Pulmonary artery endothelial cell (primary cell): ENCODE measurements around the gene BRF1. TPM values are rescaled to one million over a fixed set of nuclear protein-coding genes. Genes with fewer than 3 reads are reported as not detected.
"Not testable (repeated sequence)": the region's sequence is repeated elsewhere in the genome, so short reads cannot be mapped to it uniquely, and the experiment has no call there.

Experiments
- DNase-seq: peaks from one replicate; pipeline ENCODE4 v3.0.0-alpha.2; 2011; ENCODE audit warnings: low read depth, low spot score
- total RNA-seq: library from RNA; depleted of rRNA; stranded (reverse); fragments of >200 nt; gene quantifications from 2 replicates; pipeline ENCODE4 v1.2.3, GENCODE V29; 2014

The BRF1 gene
- total RNA-seq, 1 donor from 2014 or later: 33.1 TPM

DNA sequence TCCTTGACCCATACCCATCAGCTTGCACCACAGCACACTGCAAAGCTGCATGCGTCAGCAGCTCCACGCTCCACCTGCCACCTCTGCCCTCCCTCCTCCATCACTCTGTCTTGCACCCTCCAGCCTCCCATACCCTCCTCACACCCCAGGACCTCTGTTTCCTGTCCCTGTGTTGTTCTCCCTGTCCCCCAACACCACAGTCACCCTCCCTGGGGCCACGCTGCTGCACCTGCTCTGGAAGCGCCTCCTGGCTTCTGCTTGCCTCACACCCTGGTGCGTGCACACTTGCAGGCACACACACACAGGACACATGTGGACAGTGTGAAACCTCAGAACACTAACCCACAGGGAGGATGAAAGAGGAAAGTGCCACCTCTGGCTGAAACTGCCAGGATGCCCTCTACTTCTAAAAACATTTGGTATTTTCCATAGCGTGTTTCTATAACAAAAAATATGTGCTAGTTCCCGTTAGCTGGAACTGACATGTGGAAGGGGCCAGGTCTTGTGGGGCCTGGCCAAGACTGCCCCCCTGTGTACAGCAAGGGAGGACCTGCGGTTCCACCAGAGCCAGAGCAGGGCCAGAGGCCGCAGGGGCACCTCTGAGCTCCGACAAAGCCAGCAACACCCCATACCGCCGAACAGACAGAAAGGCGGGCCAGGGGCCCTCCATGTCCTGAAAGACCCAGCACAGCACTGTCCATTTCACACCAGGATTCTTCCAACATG is 10.0 kb downstream of the BRF1 start:
- no peak for DNase-seq

- not testable (repeated sequence) for DNase-seq
Observed at GRCh38 chr14:105288936-105289335, 11.9 kb downstream of the BRF1 start.

- DNase-seq: no peak
Observed at GRCh38 chr14:105287249-105288102, 13.3 kb downstream of the BRF1 start.

DNA sequence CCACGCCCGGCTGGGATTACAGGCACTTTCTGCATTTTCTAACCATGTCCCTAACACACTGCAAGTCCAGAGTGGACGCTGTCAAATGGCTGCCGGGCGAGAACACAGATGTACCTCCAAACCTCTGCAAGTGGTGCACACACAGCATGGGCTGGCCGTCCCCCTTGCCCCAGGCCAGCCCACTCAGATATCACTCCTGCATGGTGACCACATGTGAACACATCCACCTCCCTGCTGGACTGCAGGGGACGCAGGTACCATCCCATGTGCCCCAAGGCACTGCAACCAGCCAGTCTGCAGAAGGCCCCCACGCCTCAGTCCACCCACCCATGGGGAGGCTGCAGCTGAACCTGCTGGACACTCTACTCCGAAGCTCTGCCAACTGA is 14.0 kb downstream of the BRF1 start:
- no peak for DNase-seq

GRCh38 chr14:105285174-105285573 is 15.6 kb downstream of the BRF1 start:
- DNase-seq: no peak

DNA sequence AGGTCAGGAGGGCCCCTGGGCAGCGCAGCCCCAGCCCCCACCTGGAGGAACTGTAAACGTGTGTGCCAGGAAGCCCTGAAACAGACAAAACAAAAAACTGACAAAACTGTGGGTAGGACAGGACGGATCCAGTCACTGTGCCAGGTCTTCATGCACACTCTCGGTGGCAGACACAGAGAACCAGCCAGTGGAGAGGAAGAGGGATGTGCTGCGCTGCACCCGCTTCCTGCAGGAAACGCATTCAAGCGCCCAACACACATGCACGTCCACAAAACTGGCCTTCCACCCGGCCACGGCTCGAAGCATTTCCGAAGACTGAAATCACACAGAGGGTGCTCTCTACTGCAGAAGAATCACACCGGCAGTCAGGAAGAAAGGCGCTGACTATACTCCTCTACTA is 16.9 kb downstream of the BRF1 start:
- DNase-seq: no peak

DNA sequence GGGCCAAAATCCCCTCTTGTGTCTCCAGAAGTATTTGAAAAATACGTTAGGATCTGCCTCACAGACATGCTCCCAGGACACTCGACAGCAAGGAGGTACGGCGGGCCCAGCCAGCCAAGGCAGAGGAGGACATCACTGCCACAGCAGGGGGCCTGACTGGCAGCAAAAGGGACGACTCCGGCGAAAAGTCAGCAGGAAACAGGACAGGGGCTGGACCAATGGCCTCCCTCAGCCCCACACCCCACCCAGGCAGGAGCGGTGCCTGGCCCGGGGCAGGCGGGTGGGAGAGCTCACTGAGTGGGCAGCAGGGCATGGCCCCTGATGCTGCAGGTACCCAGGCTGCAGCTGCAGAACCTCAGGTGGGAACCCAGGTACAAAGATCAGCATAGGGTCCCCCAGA is 17.8 kb downstream of the BRF1 start:
- DNase-seq: no peak

- no peak for DNase-seq
Observed at GRCh38 chr14:105282098-105282725, 18.6 kb downstream of the BRF1 start.

- peak; percentile 36 for DNase-seq
Observed at GRCh38 chr14:105281371-105282097, 19.3 kb downstream of the BRF1 start.

DNA sequence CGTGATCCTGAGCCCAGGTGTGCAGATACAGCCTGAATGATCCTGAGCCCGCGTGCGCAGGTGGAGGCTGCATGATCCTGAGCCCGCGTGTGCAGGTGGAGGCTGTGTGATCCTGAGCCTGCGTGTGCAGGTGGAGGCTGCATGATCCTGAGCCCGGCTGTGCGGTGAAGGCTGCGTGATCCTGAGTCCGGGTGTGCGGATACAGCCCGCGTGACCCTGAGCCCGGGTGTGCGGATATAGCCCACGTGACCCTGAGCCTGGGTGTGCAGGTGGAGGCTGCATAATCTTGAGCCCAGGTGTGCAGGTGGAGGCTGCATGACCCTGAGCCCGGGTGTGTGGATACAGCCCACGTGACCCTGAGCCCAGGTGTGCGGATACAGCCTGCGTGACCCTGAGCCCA is 20.3 kb downstream of the BRF1 start:
- no peak for DNase-seq

GRCh38 chr14:105279642-105280361 is 21.0 kb downstream of the BRF1 start:
- no peak for DNase-seq

DNA sequence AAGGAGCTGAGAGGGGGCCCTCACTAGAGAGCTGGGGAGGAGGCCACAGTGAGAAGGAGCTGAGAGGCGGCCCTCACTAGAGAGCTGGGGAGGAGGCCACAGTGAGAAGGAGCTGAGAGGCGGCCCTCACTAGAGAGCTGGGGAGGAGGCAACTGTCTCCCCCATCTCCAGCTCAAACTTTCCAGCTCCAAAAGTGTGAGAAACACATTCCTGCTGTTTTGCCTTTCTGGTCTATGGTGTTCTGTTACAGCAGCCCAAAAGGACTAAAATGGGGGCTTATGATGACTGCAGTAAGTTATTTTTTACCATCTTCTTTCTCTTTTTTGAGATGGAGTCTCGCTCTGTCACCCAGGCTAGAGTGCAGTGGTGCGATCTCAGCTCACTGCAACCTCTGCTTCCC is 23.4 kb downstream of the BRF1 start:
- not testable (repeated sequence) for DNase-seq

DNA sequence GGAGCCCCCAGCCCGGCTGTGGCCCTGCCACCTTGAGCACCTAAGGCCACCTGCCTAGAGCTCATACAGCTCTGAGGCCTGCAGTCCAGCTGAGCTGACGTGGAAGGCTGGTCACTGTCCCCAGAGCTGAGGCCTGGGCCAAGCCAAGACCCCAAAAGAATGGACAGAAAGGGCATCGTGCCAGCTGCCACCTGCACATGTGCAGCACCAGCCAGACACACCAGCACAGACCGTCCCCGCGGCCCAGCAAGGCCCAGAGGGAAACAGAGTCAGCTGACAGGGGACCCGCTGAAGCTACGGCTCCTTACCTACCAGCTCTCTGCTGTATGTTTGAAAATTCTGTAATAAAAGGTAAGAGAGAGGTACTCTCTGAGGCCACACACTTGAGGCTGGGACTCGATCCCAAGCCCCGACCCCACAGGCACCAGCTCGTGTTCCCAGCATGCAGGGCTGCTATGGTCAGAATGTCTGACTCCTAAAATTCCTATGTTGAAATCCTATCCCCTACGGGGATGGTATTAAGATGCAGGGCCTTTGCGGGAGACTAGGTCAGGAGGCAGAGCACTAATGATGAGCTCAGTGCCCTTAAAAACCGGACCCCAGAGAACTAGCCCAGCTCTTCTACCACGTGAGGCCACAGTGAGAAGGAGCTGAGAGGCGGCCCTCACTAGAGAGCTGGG is 25.4 kb downstream of the BRF1 start:
- no peak for DNase-seq

DNA sequence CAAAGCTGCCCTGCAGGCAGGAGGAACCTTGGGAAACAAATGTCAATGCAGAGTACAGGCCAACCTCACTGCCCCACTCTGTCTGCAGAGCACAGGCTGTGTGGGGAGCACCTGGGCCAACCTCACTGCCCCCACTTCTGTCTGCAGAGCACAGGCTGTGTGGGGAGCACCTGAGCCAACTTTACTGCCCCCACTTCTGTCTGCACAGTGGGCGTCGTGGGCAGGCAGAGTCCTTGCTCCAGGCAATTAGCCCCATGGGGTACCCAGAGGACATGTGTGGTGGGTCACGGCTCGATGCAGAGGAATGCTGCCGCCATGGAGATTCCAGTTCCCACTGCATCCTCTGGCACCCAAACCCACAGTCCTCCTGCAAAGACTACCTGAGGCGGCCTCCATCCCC is 26.2 kb downstream of the BRF1 start:
- DNase-seq: no peak

- no peak for DNase-seq
Observed at GRCh38 chr14:105273062-105273461, 27.7 kb downstream of the BRF1 start.

DNA sequence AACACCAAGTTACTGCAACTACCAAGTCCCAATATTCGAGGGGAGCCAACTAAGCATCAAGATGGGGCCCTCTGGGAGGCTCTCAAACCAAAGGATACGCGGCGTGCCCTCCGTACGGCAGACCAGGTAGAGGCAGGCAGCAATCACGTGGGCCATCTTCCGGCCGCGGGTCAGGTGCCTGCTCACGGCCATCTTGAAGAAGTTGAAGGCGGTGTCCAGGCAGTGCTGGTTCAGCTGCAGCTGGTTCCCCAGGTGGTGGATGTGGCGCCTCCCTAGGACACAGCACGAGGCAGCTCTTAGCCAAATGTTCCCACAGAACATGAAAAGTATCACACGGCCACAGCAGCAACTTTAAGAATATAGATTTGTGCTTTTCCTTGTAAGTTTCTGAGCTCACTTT is 28.2 kb downstream of the BRF1 start:
- DNase-seq: no peak

GRCh38 chr14:105271224-105271890 is 29.4 kb downstream of the BRF1 start:
- no peak for DNase-seq

- DNase-seq: no peak
Observed at GRCh38 chr14:105269405-105269804, 31.4 kb downstream of the BRF1 start.

- DNase-seq: no peak
Observed at GRCh38 chr14:105268736-105269354, 32.0 kb downstream of the BRF1 start.
